ENCODE data around the gene C12orf56. TPM values are rescaled to one million over a fixed set of nuclear protein-coding genes. Genes with fewer than 3 reads are reported as not detected.
"Not testable (repeated sequence)": the region's sequence is repeated elsewhere in the genome, so short reads cannot be mapped to it uniquely, and the experiment has no call there.

The C12orf56 gene
- total RNA-seq, 1 donor from 2014 or later, result not detected

GRCh38 chr12:64240781-64241180 lies 149.8 kb downstream of the C12orf56 start:
- DNase-seq (ENCODE audit: low read depth), result no peak

GRCh38 chr12:64237382-64237781 lies 153.2 kb downstream of the C12orf56 start:
- no peak for DNase-seq (ENCODE audit: low read depth)

GRCh38 chr12:64236549-64236948 lies 154.0 kb downstream of the C12orf56 start:
- peak; percentile 40 for DNase-seq (ENCODE audit: low read depth)

GRCh38 chr12:64232196-64232595 lies 158.4 kb downstream of the C12orf56 start:
- peak; percentile 35 for DNase-seq (ENCODE audit: low read depth)

GRCh38 chr12:64229796-64230195 lies 160.8 kb downstream of the C12orf56 start:
- DNase-seq (ENCODE audit: low read depth), result no peak

GRCh38 chr12:64229240-64229639 lies 161.3 kb downstream of the C12orf56 start:
- peak; percentile 33 for DNase-seq (ENCODE audit: low read depth)

GRCh38 chr12:64225626-64226025 lies 164.9 kb downstream of the C12orf56 start:
- no peak for DNase-seq (ENCODE audit: low read depth)

- DNase-seq (ENCODE audit: low read depth), result peak; percentile 95
Measured at GRCh38 chr12:64222009-64222765, 168.4 kb downstream of the C12orf56 start, which contains the start of gene KICS2. KICS2 (minus strand) TSS chr12:64222296; CDS start chr12:64222237, 59 bp downstream.

GRCh38 chr12:64221651-64222008 lies 168.9 kb downstream of the C12orf56 start:
- DNase-seq (ENCODE audit: low read depth), result peak; percentile 88

- DNase-seq (ENCODE audit: low read depth), result no peak
Measured at GRCh38 chr12:64220046-64220445, 170.5 kb downstream of the C12orf56 start.

GRCh38 chr12:64219145-64219544 lies 171.4 kb downstream of the C12orf56 start:
- DNase-seq (ENCODE audit: low read depth), result no peak

- no peak for DNase-seq (ENCODE audit: low read depth)
Measured at GRCh38 chr12:64218597-64218996, 172.0 kb downstream of the C12orf56 start.

GRCh38 chr12:64217643-64218042 lies 172.9 kb downstream of the C12orf56 start:
- DNase-seq (ENCODE audit: low read depth), result not testable (repeated sequence)

GRCh38 chr12:64216239-64216638 lies 174.3 kb downstream of the C12orf56 start:
- DNase-seq (ENCODE audit: low read depth), result no peak

Other genes with a start within 250 kb of the C12orf56 start
- 7.2 and 8.5 TPM in 2 replicates for gene KICS2, start 168.5 kb downstream of the C12orf56 start, total RNA-seq
- gene XPOT, start 13.6 kb upstream of the C12orf56 start, total RNA-seq, result 63.6 and 73.4 TPM in 2 replicates
- 40.1 and 40.7 TPM in 2 replicates for gene TBK1, start 61.4 kb upstream of the C12orf56 start, total RNA-seq
- gene RASSF3, start 219.7 kb upstream of the C12orf56 start, total RNA-seq, result 32.0 and 36.1 TPM in 2 replicates

Data from myocyte (in vitro differentiated cells).